T-helper 17 cell (primary cell): ENCODE measurements around the gene GALNT15. TPM values are rescaled to one million over a fixed set of nuclear protein-coding genes. Genes with fewer than 3 reads are reported as not detected.
A peak's percentile ranks its signal among the peaks of the same experiment; 100 is the strongest.

ENCODE experiments used
- ATAC-seq: fragments of 150-1000 bp; cut with Tn5 transposase; 2 replicates; pipeline ENCODE4 v1.10.0; 2021; ENCODE audit warnings: mild to moderate bottlenecking, moderate library complexity
- DNase-seq, 3 donors: peaks; one replicate each; pipeline versions ENCODE4 v3.0.0 to v3.0.0-alpha.2; 2020 to 2021
- H3K9me3 ChIP-seq: one replicate; pipeline ENCODE4 v1.7.0; 2013; ENCODE audit warnings: low read length, mild to moderate bottlenecking; ENCODE audit not compliant: control insufficient read depth, poor library complexity, severe bottlenecking
- H3K27ac Mint-ChIP-seq: one replicate; pipeline ENCODE4 v1.8.0; 2022; ENCODE audit warnings: mild to moderate bottlenecking, moderate library complexity, mixed read lengths
- H3K27me3 Mint-ChIP-seq: one replicate; pipeline ENCODE4 v1.8.0; 2022; ENCODE audit warnings: mixed read lengths
- H3K36me3 Mint-ChIP-seq: one replicate; pipeline ENCODE4 v1.8.0; 2022; ENCODE audit warnings: low read depth, mixed read lengths
- H3K4me1 Mint-ChIP-seq: one replicate; pipeline ENCODE4 v1.8.0; 2022; ENCODE audit warnings: mild to moderate bottlenecking, mixed read lengths
- H3K4me3 Mint-ChIP-seq: one replicate; pipeline ENCODE4 v1.8.0; 2022; ENCODE audit warnings: mild to moderate bottlenecking, moderate library complexity, mixed read lengths
- total RNA-seq, 4 donors: library from RNA in 2 of 4; stranded (reverse) in 2 of 4; gene quantifications; one replicate each; pipeline ENCODE4 v1.2.3 and lab custom pipeline; 2022 to 2026

GALNT15 gene
- total RNA-seq, 2 donors from 2014 or later, result 0.42 TPM; not detected in 1

GRCh38 chr3:16258866-16259265, 84.4 kb downstream of the GALNT15 start:
- H3K9me3 ChIP-seq, result no peaks in the 10 kb centered on the region
- DNase-seq, result no peak
- no peak overlapping the region for H3K27ac Mint-ChIP-seq
- no peak overlapping the region for H3K4me3 Mint-ChIP-seq
- no peaks in the 10 kb centered on the region for H3K36me3 Mint-ChIP-seq
- H3K4me1 Mint-ChIP-seq, result peaks cover 4% of the 10 kb centered on the region
- no peaks in the 10 kb centered on the region for H3K27me3 Mint-ChIP-seq
- no peak for ATAC-seq

- peak overlapping the region; percentile 39 for H3K27ac Mint-ChIP-seq
- DNase-seq, result no peak
- H3K27me3 Mint-ChIP-seq, result no peaks in the 10 kb centered on the region
- H3K4me3 Mint-ChIP-seq, result no peak overlapping the region
- ATAC-seq, result no peak
- H3K36me3 Mint-ChIP-seq, result no peaks in the 10 kb centered on the region
- H3K9me3 ChIP-seq, result no peaks in the 10 kb centered on the region
- H3K4me1 Mint-ChIP-seq, result peaks cover 7% of the 10 kb centered on the region
Measured at GRCh38 chr3:16260046-16260445, 85.6 kb downstream of the GALNT15 start.

- Mint-ChIP-seq H3K36me3 (no peaks in the 10 kb centered on the region), H3K27ac (no peak overlapping the region), H3K4me1 (peaks cover 10% of the 10 kb centered on the region)
Measured at GRCh38 chr3:16262174-16262573, 87.7 kb downstream of the GALNT15 start.

GRCh38 chr3:16264174-16264707, 89.8 kb downstream of the GALNT15 start:
- no peak for ATAC-seq
- no peaks in the 10 kb centered on the region for H3K9me3 ChIP-seq
- Mint-ChIP-seq H3K4me3 (peak overlapping the region; percentile 97), H3K27me3 (no peaks in the 10 kb centered on the region), H3K4me1 (peaks cover 13% of the 10 kb centered on the region), H3K36me3 (no peaks in the 10 kb centered on the region), H3K27ac (peak overlapping the region; percentile 98)
- no peak for DNase-seq

More at GRCh38 chr3:16262174-16262573, 87.7 kb downstream of the GALNT15 start:
- Mint-ChIP-seq H3K4me3 (no peak overlapping the region), H3K27me3 (no peaks in the 10 kb centered on the region)
- no peak for ATAC-seq
- DNase-seq, result no peak
- H3K9me3 ChIP-seq, result no peaks in the 10 kb centered on the region

GRCh38 chr3:16264708-16265454, 90.4 kb downstream of the GALNT15 start, which contains the start of the genes DPH3 and OXNAD1:
TSS of gene DPH3 (minus strand) at chr3:16264943. CDS start at chr3:16264876, 67 bp downstream.
TSS of gene OXNAD1 (plus strand) at chr3:16265212. CDS start at chr3:16270953, 5,741 bp downstream.
- H3K27ac Mint-ChIP-seq, result peak within 1 kb of the TSS; percentile 98

GRCh38 chr3:16265455-16265786, 90.9 kb downstream of the GALNT15 start:
- H3K9me3 ChIP-seq, result no peaks in the 10 kb centered on the region
- ATAC-seq, result no peak
- Mint-ChIP-seq H3K4me3 (peak overlapping the region; percentile 97), H3K4me1 (peaks cover 13% of the 10 kb centered on the region), H3K27ac (peak overlapping the region; percentile 98), H3K36me3 (no peaks in the 10 kb centered on the region), H3K27me3 (no peaks in the 10 kb centered on the region)
- DNase-seq, result no peak

More at GRCh38 chr3:16264708-16265454, 90.4 kb downstream of the GALNT15 start, which contains the start of the genes DPH3 and OXNAD1:
- H3K9me3 ChIP-seq, result no peaks in the 10 kb centered on the region
- no peaks in the 10 kb centered on the region for H3K27me3 Mint-ChIP-seq
- H3K4me3 Mint-ChIP-seq, result peak within 1 kb of the TSS; percentile 97
- no peaks in the 10 kb centered on the region for H3K36me3 Mint-ChIP-seq
- peak; percentile 95 for ATAC-seq
- DNase-seq, result peak; percentile 94 to 98 (median 96)
- H3K4me1 Mint-ChIP-seq, result peaks cover 13% of the 10 kb centered on the region

- Mint-ChIP-seq H3K4me3 (no peak overlapping the region), H3K27ac (peak overlapping the region; percentile 98), H3K36me3 (no peaks in the 10 kb centered on the region), H3K27me3 (no peaks in the 10 kb centered on the region), H3K4me1 (peaks cover 13% of the 10 kb centered on the region)
- ATAC-seq (no peak), DNase-seq (no peak)
- no peaks in the 10 kb centered on the region for H3K9me3 ChIP-seq
Measured at GRCh38 chr3:16266714-16267113, 92.2 kb downstream of the GALNT15 start.

- no peaks in the 10 kb centered on the region for H3K9me3 ChIP-seq
- Mint-ChIP-seq H3K27me3 (no peaks in the 10 kb centered on the region), H3K36me3 (peaks cover 2% of the 10 kb centered on the region), H3K27ac (no peak overlapping the region), H3K4me3 (no peak overlapping the region), H3K4me1 (peaks cover 6% of the 10 kb centered on the region)
- DNase-seq, result no peak
- no peak for ATAC-seq
Measured at GRCh38 chr3:16270855-16271254, 96.4 kb downstream of the GALNT15 start.

- H3K4me1 Mint-ChIP-seq, result no peaks in the 10 kb centered on the region
- H3K27me3 Mint-ChIP-seq, result no peaks in the 10 kb centered on the region
- no peak overlapping the region for H3K4me3 Mint-ChIP-seq
- ATAC-seq (no peak), DNase-seq (no peak)
- no peak overlapping the region for H3K27ac Mint-ChIP-seq
- H3K9me3 ChIP-seq, result no peaks in the 10 kb centered on the region
- peaks cover 2% of the 10 kb centered on the region for H3K36me3 Mint-ChIP-seq
Measured at GRCh38 chr3:16272588-16272987, 98.1 kb downstream of the GALNT15 start.

- no peaks in the 10 kb centered on the region for H3K4me1 Mint-ChIP-seq
- H3K36me3 Mint-ChIP-seq, result peaks cover 2% of the 10 kb centered on the region
- no peak overlapping the region for H3K27ac Mint-ChIP-seq
- H3K27me3 Mint-ChIP-seq, result no peaks in the 10 kb centered on the region
- no peak overlapping the region for H3K4me3 Mint-ChIP-seq
- no peak for ATAC-seq
- DNase-seq, result no peak
- H3K9me3 ChIP-seq, result no peaks in the 10 kb centered on the region
Measured at GRCh38 chr3:16273867-16274266, 99.4 kb downstream of the GALNT15 start.

GRCh38 chr3:16277471-16277870, 103.0 kb downstream of the GALNT15 start:
- Mint-ChIP-seq H3K4me1 (peaks cover 3% of the 10 kb centered on the region), H3K27ac (no peak overlapping the region), H3K4me3 (no peak overlapping the region), H3K27me3 (no peaks in the 10 kb centered on the region), H3K36me3 (peaks cover 3% of the 10 kb centered on the region)
- H3K9me3 ChIP-seq, result no peaks in the 10 kb centered on the region
- ATAC-seq (no peak), DNase-seq (no peak)

- H3K4me3 Mint-ChIP-seq, result no peak overlapping the region
Measured at GRCh38 chr3:16279010-16279801, 104.7 kb downstream of the GALNT15 start.

GRCh38 chr3:16280671-16281070, 106.2 kb downstream of the GALNT15 start:
- Mint-ChIP-seq H3K27ac (no peak overlapping the region), H3K36me3 (peaks cover 4% of the 10 kb centered on the region), H3K4me1 (peaks cover 20% of the 10 kb centered on the region), H3K27me3 (no peaks in the 10 kb centered on the region), H3K4me3 (no peak overlapping the region)
- no peaks in the 10 kb centered on the region for H3K9me3 ChIP-seq
- ATAC-seq (no peak), DNase-seq (no peak)

More at GRCh38 chr3:16279010-16279801, 104.7 kb downstream of the GALNT15 start:
- ATAC-seq (no peak), DNase-seq (no peak)
- Mint-ChIP-seq H3K36me3 (peaks cover 4% of the 10 kb centered on the region), H3K4me1 (peaks cover 8% of the 10 kb centered on the region), H3K27me3 (no peaks in the 10 kb centered on the region), H3K27ac (no peak overlapping the region)
- H3K9me3 ChIP-seq, result no peaks in the 10 kb centered on the region
